ENCODE measurements around the gene MFSD6L. TPM values are rescaled to one million over a fixed set of nuclear protein-coding genes. Genes with fewer than 3 reads are reported as not detected.
A peak's percentile ranks its signal among the peaks of the same experiment; 100 is the strongest.

The MFSD6L gene
- total RNA-seq, 1 donor from 2014 or later, result 11.2 TPM

DNA sequence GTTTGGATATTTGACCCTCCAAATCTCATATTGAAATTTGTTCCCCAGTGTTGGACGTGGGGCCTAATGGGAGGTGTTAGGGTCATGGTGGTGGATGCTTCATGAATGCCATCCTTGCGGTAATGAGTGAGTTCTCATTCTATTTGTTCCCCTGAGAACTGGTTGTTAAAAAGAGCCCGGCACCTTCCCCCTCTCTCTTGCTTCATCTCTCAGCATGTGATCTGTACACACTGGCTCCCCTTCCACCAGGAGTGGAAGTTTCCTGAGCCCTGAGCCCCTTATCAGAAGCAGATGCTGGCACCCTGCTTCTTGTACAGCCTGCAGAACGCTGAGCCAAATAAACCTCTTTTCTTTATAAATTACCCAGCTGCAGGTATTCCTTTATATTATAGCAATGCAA is 42.7 kb upstream of the MFSD6L start:
- TF ChIP-seq CTCF (IDR thresholded peaks at IDR 0.05; ENCODE audit: unreplicated experiment), result no peak
- no peaks in the 10 kb centered on the region for H3K36me3 Mint-ChIP-seq (ENCODE audit: insufficient read depth)
- peaks cover 9% of the 10 kb centered on the region for H3K4me1 Mint-ChIP-seq (ENCODE audit: low read depth)
- no peaks in the 10 kb centered on the region for H3K9me3 Mint-ChIP-seq (ENCODE audit: low read depth)
- H3K4me3 Mint-ChIP-seq (ENCODE audit: low read depth), result no peak overlapping the region
- H3K27ac Mint-ChIP-seq, result no peak overlapping the region
- no peak for DNase-seq (ENCODE audit: low spot score, unreplicated experiment)
- peaks cover 2% of the 10 kb centered on the region for H3K27me3 Mint-ChIP-seq

- DNase-seq (ENCODE audit: low spot score, unreplicated experiment), result no peak
- TF ChIP-seq CTCF (IDR thresholded peaks at IDR 0.05; ENCODE audit: unreplicated experiment), result no peak
- Mint-ChIP-seq H3K9me3 (ENCODE audit: low read depth) (no peaks in the 10 kb centered on the region), H3K4me3 (ENCODE audit: low read depth) (no peak overlapping the region), H3K36me3 (ENCODE audit: insufficient read depth) (no peaks in the 10 kb centered on the region), H3K4me1 (ENCODE audit: low read depth) (peaks cover 9% of the 10 kb centered on the region), H3K27ac (no peak overlapping the region), H3K27me3 (peaks cover 2% of the 10 kb centered on the region)
Measured at GRCh38 chr17:8839410-8839935, 40.3 kb upstream of the MFSD6L start.

DNA sequence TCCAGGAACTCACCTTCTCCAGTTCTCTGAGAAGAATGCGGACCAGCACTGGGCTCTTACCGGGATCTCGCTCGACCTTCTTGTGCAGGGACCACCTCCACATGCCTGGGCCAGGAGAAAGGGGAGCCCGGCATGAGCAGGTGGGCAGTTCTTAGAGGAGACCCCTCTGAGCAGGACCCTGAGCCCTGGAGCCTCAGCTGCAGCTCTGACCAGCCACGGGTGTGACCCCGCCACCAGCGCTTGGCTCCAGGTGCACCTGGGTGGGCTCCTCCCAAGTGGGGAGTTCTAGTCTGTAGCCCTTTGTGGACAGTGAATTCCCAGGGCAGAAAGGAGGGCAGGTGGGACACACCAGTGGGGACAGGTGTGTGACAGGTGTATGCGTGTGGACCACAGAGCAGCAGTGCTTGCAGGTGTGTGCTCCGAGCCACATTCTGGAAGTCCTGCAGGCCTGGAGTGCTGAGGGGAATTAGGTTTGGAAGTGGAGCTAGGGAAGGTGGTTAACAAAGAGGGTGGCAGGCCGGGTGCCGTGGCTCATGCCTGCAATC is 39.5 kb upstream of the MFSD6L start:
- H3K36me3 Mint-ChIP-seq (ENCODE audit: insufficient read depth), result no peaks in the 10 kb centered on the region
- peaks cover 9% of the 10 kb centered on the region for H3K4me1 Mint-ChIP-seq (ENCODE audit: low read depth)
- no peak overlapping the region for H3K4me3 Mint-ChIP-seq (ENCODE audit: low read depth)
- no peaks in the 10 kb centered on the region for H3K9me3 Mint-ChIP-seq (ENCODE audit: low read depth)
- TF ChIP-seq CTCF (IDR thresholded peaks at IDR 0.05; ENCODE audit: unreplicated experiment), result no peak
- no peak overlapping the region for H3K27ac Mint-ChIP-seq
- DNase-seq (ENCODE audit: low spot score, unreplicated experiment), result no peak
- H3K27me3 Mint-ChIP-seq, result peaks cover 2% of the 10 kb centered on the region

DNA sequence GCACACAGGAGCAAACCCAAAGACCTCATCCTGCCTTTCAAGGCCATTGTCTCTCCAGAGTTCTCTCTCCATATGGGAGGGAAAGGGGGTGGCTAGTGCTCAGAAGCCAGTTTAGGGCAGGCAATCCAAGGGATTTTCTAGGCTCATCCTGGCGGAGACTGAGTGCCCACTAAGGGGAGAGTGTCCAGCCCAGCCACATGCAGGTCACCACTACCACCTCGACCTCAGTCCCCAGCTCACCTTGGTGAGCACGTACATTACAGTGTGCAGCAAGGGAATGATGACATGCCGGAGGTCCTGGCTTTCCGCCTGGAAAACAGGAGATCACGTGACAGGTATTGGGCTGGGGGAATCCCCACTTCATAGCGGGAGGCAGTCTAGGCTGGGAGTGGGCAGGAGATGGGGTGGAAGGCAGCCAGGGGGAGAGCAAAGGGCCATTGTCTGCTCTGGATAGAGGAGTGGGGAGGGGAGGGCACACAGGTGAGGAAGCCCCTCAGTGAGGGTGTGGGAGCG is 38.5 kb upstream of the MFSD6L start:
- no peak for TF ChIP-seq CTCF (IDR thresholded peaks at IDR 0.05; ENCODE audit: unreplicated experiment)
- no peaks in the 10 kb centered on the region for H3K9me3 Mint-ChIP-seq (ENCODE audit: low read depth)
- H3K27me3 Mint-ChIP-seq, result peaks cover 2% of the 10 kb centered on the region
- H3K27ac Mint-ChIP-seq, result no peak overlapping the region
- no peak for DNase-seq (ENCODE audit: low spot score, unreplicated experiment)
- H3K4me1 Mint-ChIP-seq (ENCODE audit: low read depth), result peaks cover 9% of the 10 kb centered on the region
- no peaks in the 10 kb centered on the region for H3K36me3 Mint-ChIP-seq (ENCODE audit: insufficient read depth)
- H3K4me3 Mint-ChIP-seq (ENCODE audit: low read depth), result no peak overlapping the region

GRCh38 chr17:8836821-8837562 is 37.8 kb upstream of the MFSD6L start:
- Mint-ChIP-seq H3K27ac (peak overlapping the region; percentile 73), H3K27me3 (peaks cover 2% of the 10 kb centered on the region), H3K4me3 (ENCODE audit: low read depth) (no peak overlapping the region), H3K4me1 (ENCODE audit: low read depth) (peaks cover 9% of the 10 kb centered on the region), H3K36me3 (ENCODE audit: insufficient read depth) (no peaks in the 10 kb centered on the region), H3K9me3 (ENCODE audit: low read depth) (no peaks in the 10 kb centered on the region)
- DNase-seq (ENCODE audit: low spot score, unreplicated experiment), result no peak
- no peak for TF ChIP-seq CTCF (IDR thresholded peaks at IDR 0.05; ENCODE audit: unreplicated experiment)
